Measurements from ENCODE around the gene GCLM. TPM values are rescaled to one million over a fixed set of nuclear protein-coding genes. Genes with fewer than 3 reads are reported as not detected.
"Not testable (repeated sequence)": the region's sequence is repeated elsewhere in the genome, so short reads cannot be mapped to it uniquely, and the experiment has no call there.

Gene GCLM
- 8.6 and 9.6 TPM in 2 replicates for total RNA-seq

GRCh38 chr1:93909146-93910050, at the start of gene GCLM:
Gene GCLM (minus strand): TSS chr1:93909430. CDS start chr1:93909163, 267 bp downstream.
- DNase-seq = peak; percentile 95
- Mint-ChIP-seq H3K4me1 (peaks cover 25% of the 10 kb centered on the region), H3K36me3 (ENCODE audit: low read depth) (no peaks in the 10 kb centered on the region), H3K9me3 (no peaks in the 10 kb centered on the region), H3K4me3 (peak within 1 kb of the TSS; percentile 89), H3K27ac (peak within 1 kb of the TSS; percentile 87), H3K27me3 (no peaks in the 10 kb centered on the region)
- intact Hi-C loops (cut with micrococcal nuclease) = loop anchor here (1.0 to 5.0 kb wide), 10 partner anchors 30 to 1323 kb away; partner anchors contain the start of genes ABCD3, ALG14, CCDC18 and CNN3
- peak; percentile 92 for ATAC-seq (ENCODE audit: low read depth)
- peak; percentile 48 for TF ChIP-seq CTCF (IDR thresholded peaks at IDR 0.05)
- ChIA-PET POLR2A (interaction anchor here (0.6 to 2.5 kb wide), 3 partner anchors 30 to 222 kb away, joined by 3 to 25 read pairs (median 3); partner anchors contain the start of gene DNTTIP2), CTCF (interaction anchor here (0.7 to 2.1 kb wide), 6 partner anchors 30 to 858 kb away, joined by 3 to 8 read pairs (median 4); partner anchors contain the start of gene DNTTIP2)

DNA sequence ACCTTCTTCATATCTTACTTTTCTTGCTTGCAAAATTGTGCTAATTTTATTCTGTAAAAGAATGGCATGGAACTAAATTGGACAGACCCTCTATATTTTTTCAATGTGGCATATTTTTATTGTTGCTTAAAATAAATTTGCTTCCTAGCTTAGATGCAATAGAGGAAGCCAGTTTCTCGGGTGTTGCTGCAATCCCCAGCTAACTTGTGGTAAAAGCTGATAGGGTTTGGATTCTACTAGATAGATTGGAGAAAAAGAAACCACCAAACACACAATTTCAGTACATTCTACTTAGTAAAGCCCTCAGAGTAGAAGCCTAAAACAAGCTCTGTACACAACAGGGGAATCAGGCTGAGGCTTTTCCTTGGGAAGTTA, 49.5 kb upstream of the GCLM start:
- ChIA-PET CTCF (interaction anchor here (0.9 kb wide), 1 partner anchor 22 kb away, joined by 3 read pairs; no protein-coding TSS in a partner anchor), POLR2A (no interaction called here)
- Mint-ChIP-seq H3K27me3 (peaks cover 11% of the 10 kb centered on the region), H3K4me1 (no peaks in the 10 kb centered on the region), H3K27ac (no peak overlapping the region), H3K9me3 (peaks cover 36% of the 10 kb centered on the region), H3K36me3 (ENCODE audit: low read depth) (peaks cover 10% of the 10 kb centered on the region), H3K4me3 (no peak overlapping the region)
- DNase-seq (no peak), ATAC-seq (ENCODE audit: low read depth) (no peak)
- intact Hi-C loops (cut with micrococcal nuclease) = no loop called here
- TF ChIP-seq CTCF (IDR thresholded peaks at IDR 0.05) = no peak

GRCh38 chr1:93958032-93958725, 48.9 kb upstream of the GCLM start:
- Mint-ChIP-seq H3K27ac (no peak overlapping the region), H3K36me3 (ENCODE audit: low read depth) (peaks cover 11% of the 10 kb centered on the region), H3K27me3 (peaks cover 11% of the 10 kb centered on the region), H3K4me1 (no peaks in the 10 kb centered on the region), H3K9me3 (peaks cover 36% of the 10 kb centered on the region), H3K4me3 (no peak overlapping the region)
- ATAC-seq (ENCODE audit: low read depth) (no peak), DNase-seq (no peak)
- ChIA-PET POLR2A (no interaction called here), CTCF (no interaction called here)
- intact Hi-C loops (cut with micrococcal nuclease) = no loop called here
- TF ChIP-seq CTCF (IDR thresholded peaks at IDR 0.05) = no peak

- DNase-seq = no peak
- no peak for TF ChIP-seq CTCF (IDR thresholded peaks at IDR 0.05)
- Mint-ChIP-seq H3K9me3 (peaks cover 52% of the 10 kb centered on the region), H3K36me3 (ENCODE audit: low read depth) (peaks cover 17% of the 10 kb centered on the region), H3K4me3 (no peak overlapping the region), H3K27me3 (peaks cover 15% of the 10 kb centered on the region), H3K27ac (no peak overlapping the region), H3K4me1 (no peaks in the 10 kb centered on the region)
- no peak for ATAC-seq (ENCODE audit: low read depth)
- intact Hi-C loops (cut with micrococcal nuclease) = no loop called here
- ChIA-PET CTCF (no interaction called here), POLR2A (no interaction called here)
Observed at GRCh38 chr1:93955765-93956164, 46.5 kb upstream of the GCLM start.

DNA sequence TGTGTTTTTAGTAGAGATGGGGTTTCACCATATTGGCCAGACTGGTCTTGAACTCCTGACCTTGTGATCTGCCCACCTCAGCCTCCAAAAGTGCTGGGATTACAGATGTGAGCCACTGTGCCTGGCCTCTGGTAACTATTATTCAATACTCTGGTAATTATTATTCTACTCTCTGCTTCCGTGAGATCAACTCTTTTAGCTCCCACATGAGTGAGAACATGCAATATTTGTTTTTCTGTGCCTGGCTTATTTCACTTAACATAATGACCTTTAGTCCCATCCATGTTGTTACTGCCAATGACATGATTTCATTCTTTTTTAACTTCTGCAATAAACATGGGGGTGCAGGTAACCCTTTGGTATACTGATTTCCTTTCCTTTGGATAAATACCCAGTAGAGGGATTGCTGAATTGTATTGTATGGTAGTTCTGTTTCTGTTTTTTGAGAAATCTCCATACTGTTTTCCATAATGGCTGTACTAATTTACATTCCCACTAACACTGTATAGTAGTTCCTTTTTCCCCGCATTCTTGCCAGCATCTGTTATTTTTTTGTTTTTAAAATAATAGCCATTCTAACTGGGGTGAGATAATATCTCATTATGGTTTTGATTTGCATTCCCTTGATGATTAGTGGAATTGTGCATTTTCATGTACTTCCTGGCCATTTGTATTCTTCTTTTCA, 37.9 kb upstream of the GCLM start:
- Mint-ChIP-seq H3K9me3 (peaks cover 21% of the 10 kb centered on the region), H3K27me3 (peaks cover 25% of the 10 kb centered on the region)
- DNase-seq; intact Hi-C loops (cut with micrococcal nuclease); POLR2A ChIA-PET; H3K27ac Mint-ChIP-seq; CTCF ChIA-PET; ATAC-seq (ENCODE audit: low read depth); H3K4me1 Mint-ChIP-seq; H3K36me3 Mint-ChIP-seq (ENCODE audit: low read depth); H3K4me3 Mint-ChIP-seq: not testable (repeated sequence)
